HG02973 (cell line): ENCODE results near the gene MET.

Experiments used
- ATAC-seq: cut with Tn5 transposase; IDR thresholded peaks from one replicate; pipeline ENCODE4 v1.9.1; 2021; ENCODE audit warnings: moderate library complexity; ENCODE audit not compliant: unreplicated experiment

The MET gene

GRCh38 chr7:116780966-116781365 lies 109.0 kb downstream of the MET start:
- no peak for ATAC-seq

- no peak for ATAC-seq
Measured at GRCh38 chr7:116781584-116781983, 109.6 kb downstream of the MET start.

GRCh38 chr7:116782177-116782711 lies 110.2 kb downstream of the MET start:
- no peak for ATAC-seq

- ATAC-seq = no peak
Measured at GRCh38 chr7:116783666-116784318, 111.8 kb downstream of the MET start.

- no peak for ATAC-seq
Measured at GRCh38 chr7:116784647-116785046, 112.7 kb downstream of the MET start.

- no peak for ATAC-seq
Measured at GRCh38 chr7:116785843-116786242, 113.8 kb downstream of the MET start.

GRCh38 chr7:116786791-116787443 lies 114.9 kb downstream of the MET start:
- peak; percentile 100 for ATAC-seq

GRCh38 chr7:116787881-116788280 lies 115.9 kb downstream of the MET start:
- no peak for ATAC-seq

- no peak for ATAC-seq
Measured at GRCh38 chr7:116788572-116789197, 116.7 kb downstream of the MET start.

GRCh38 chr7:116790025-116790424 lies 118.0 kb downstream of the MET start:
- no peak for ATAC-seq

GRCh38 chr7:116792813-116793212 lies 120.8 kb downstream of the MET start:
- no peak for ATAC-seq

GRCh38 chr7:116793795-116794340 lies 121.9 kb downstream of the MET start:
- ATAC-seq = no peak

GRCh38 chr7:116796471-116796870 lies 124.5 kb downstream of the MET start:
- no peak for ATAC-seq

- ATAC-seq = no peak
Measured at GRCh38 chr7:116797612-116798011, 125.6 kb downstream of the MET start.

- no peak for ATAC-seq
Measured at GRCh38 chr7:116798232-116798631, 126.2 kb downstream of the MET start.

- ATAC-seq = no peak
Measured at GRCh38 chr7:116799916-116800315, 127.9 kb downstream of the MET start.

- ATAC-seq = no peak
Measured at GRCh38 chr7:116800594-116800993, 128.6 kb downstream of the MET start.

GRCh38 chr7:116801092-116801710 lies 129.2 kb downstream of the MET start:
- no peak for ATAC-seq

GRCh38 chr7:116802144-116802745 lies 130.2 kb downstream of the MET start:
- no peak for ATAC-seq

- ATAC-seq = peak; percentile 76
Measured at GRCh38 chr7:116802746-116803152, 130.8 kb downstream of the MET start.

GRCh38 chr7:116804471-116804870 lies 132.5 kb downstream of the MET start:
- ATAC-seq = no peak
